ENCODE data around the gene PCDHAC2. TPM values are rescaled to one million over a fixed set of nuclear protein-coding genes. Genes with fewer than 3 reads are reported as not detected.

Gene PCDHAC2
- total RNA-seq, 4 donors from 2014 or later: 1.6 to 25.9 (median 13.9) TPM

GRCh38 chr5:140977003-140977402 is 10.7 kb downstream of the PCDHAC2 start:
- peak; percentile 41 for ATAC-seq
- 43 to 61% methylated on average over 3 of the region's 3 CpGs for WGBS, 2 donors (ENCODE audit: low coverage in 1 of 2)
- TF ChIP-seq POLR2A (IDR thresholded peaks at IDR 0.05) (no peak), EP300 (IDR thresholded peaks at IDR 0.05) (no peak), POLR2AphosphoS5 (IDR thresholded peaks at IDR 0.05) (no peak), CTCF (IDR thresholded peaks at IDR 0.05) (no peak)

GRCh38 chr5:140978260-140978659 is 12.0 kb downstream of the PCDHAC2 start:
- 55 to 81% methylated on average over 2 of the region's 2 CpGs for whole genome bisulfite sequencing, 2 donors (ENCODE audit: low coverage in 1 of 2)
- no peak for TF ChIP-seq CTCF (IDR thresholded peaks at IDR 0.05)
- no peak for TF ChIP-seq POLR2A (IDR thresholded peaks at IDR 0.05)
- no peak for TF ChIP-seq POLR2AphosphoS5 (IDR thresholded peaks at IDR 0.05)
- no peak for TF ChIP-seq EP300 (IDR thresholded peaks at IDR 0.05)
- Histone ChIP-seq H3K9me3 (no peaks in the 10 kb centered on the region), H3K4me1 (no peaks in the 10 kb centered on the region), H3K36me3 (peaks cover 0 to 17% of the 10 kb centered on the region in 2 donors), H3K27ac (no peak overlapping the region), H3K4me3 (no peak overlapping the region), H3K27me3 (no peaks in the 10 kb centered on the region)
- no peak for ATAC-seq

More at GRCh38 chr5:140977003-140977402, 10.7 kb downstream of the PCDHAC2 start:
- Histone ChIP-seq H3K36me3 (peaks cover 0 to 10% of the 10 kb centered on the region in 2 donors), H3K4me3 (no peak overlapping the region), H3K27ac (no peak overlapping the region), H3K27me3 (no peaks in the 10 kb centered on the region), H3K9me3 (no peaks in the 10 kb centered on the region), H3K4me1 (no peaks in the 10 kb centered on the region)

GRCh38 chr5:140978983-140979382 is 12.7 kb downstream of the PCDHAC2 start:
- Histone ChIP-seq H3K9me3 (no peaks in the 10 kb centered on the region), H3K4me1 (no peaks in the 10 kb centered on the region), H3K36me3 (peaks cover 0 to 21% of the 10 kb centered on the region in 2 donors), H3K27me3 (no peaks in the 10 kb centered on the region), H3K27ac (no peak overlapping the region), H3K4me3 (no peak overlapping the region)
- TF ChIP-seq POLR2A (IDR thresholded peaks at IDR 0.05): no peak
- TF ChIP-seq CTCF (IDR thresholded peaks at IDR 0.05): no peak
- TF ChIP-seq POLR2AphosphoS5 (IDR thresholded peaks at IDR 0.05): no peak
- no peak for TF ChIP-seq EP300 (IDR thresholded peaks at IDR 0.05)
- ATAC-seq: no peak
- WGBS, 2 donors (ENCODE audit: low coverage in 1 of 2): 71 to 80% methylated on average over 1 of the region's 1 CpG

- no peak overlapping the region for H3K27ac ChIP-seq
- H3K36me3 ChIP-seq: peaks cover 0 to 23% of the 10 kb centered on the region in 2 donors
- no peak for ATAC-seq
- TF ChIP-seq POLR2A (IDR thresholded peaks at IDR 0.05) (no peak), POLR2AphosphoS5 (IDR thresholded peaks at IDR 0.05) (no peak), EP300 (IDR thresholded peaks at IDR 0.05) (no peak), CTCF (IDR thresholded peaks at IDR 0.05) (no peak)
- H3K9me3 ChIP-seq: no peaks in the 10 kb centered on the region
- no peak overlapping the region for H3K4me3 ChIP-seq
- no peaks in the 10 kb centered on the region for H3K4me1 ChIP-seq
- WGBS, 2 donors (ENCODE audit: low coverage in 1 of 2): 91 to 93% methylated on average over 3 to 5 of the region's 5 CpGs
- H3K27me3 ChIP-seq: no peaks in the 10 kb centered on the region
These were observed 15.9 kb downstream of the PCDHAC2 start for GRCh38 chr5:140982083-140982716.

- H3K27ac ChIP-seq: peak overlapping the region in 2 of 4 donors; percentile 42 to 48
- H3K27me3 ChIP-seq: no peaks in the 10 kb centered on the region
- H3K4me1 ChIP-seq: no peaks in the 10 kb centered on the region
- TF ChIP-seq POLR2AphosphoS5 (IDR thresholded peaks at IDR 0.05) (no peak), EP300 (IDR thresholded peaks at IDR 0.05) (no peak), CTCF (IDR thresholded peaks at IDR 0.05) (no peak), POLR2A (IDR thresholded peaks at IDR 0.05) (no peak)
- 13 to 39% methylated on average over 3 of the region's 3 CpGs for WGBS, 2 donors (ENCODE audit: low coverage in 1 of 2)
- H3K4me3 ChIP-seq: no peak overlapping the region
- no peak for ATAC-seq
- peaks cover 0 to 12% of the 10 kb centered on the region in 2 donors for H3K36me3 ChIP-seq
- no peaks in the 10 kb centered on the region for H3K9me3 ChIP-seq
These were observed 19.8 kb downstream of the PCDHAC2 start for GRCh38 chr5:140986117-140986521.

All from gastroesophageal sphincter (tissue), 4 donors.